Measurements from ENCODE around the gene GALNT2. TPM values are rescaled to one million over a fixed set of nuclear protein-coding genes. Genes with fewer than 3 reads are reported as not detected.

GALNT2 gene
- total RNA-seq, 1 donor = 69.5 TPM

GRCh38 chr1:230057681-230058565, 9.1 kb upstream of the GALNT2 start:
- DNase-seq (ENCODE audit: low read depth) = no peak
- no peak for TF ChIP-seq CTCF (IDR thresholded peaks at IDR 0.05; ENCODE audit: insufficient read depth, low read depth, low read length)
- no peak overlapping the region for H3K4me3 ChIP-seq (ENCODE audit: low read depth, low read length)

GRCh38 chr1:230058626-230059025, 8.4 kb upstream of the GALNT2 start:
- DNase-seq (ENCODE audit: low read depth) = no peak
- TF ChIP-seq CTCF (IDR thresholded peaks at IDR 0.05; ENCODE audit: insufficient read depth, low read depth, low read length) = no peak
- no peak overlapping the region for H3K4me3 ChIP-seq (ENCODE audit: low read depth, low read length)

- DNase-seq (ENCODE audit: low read depth) = no peak
- TF ChIP-seq CTCF (IDR thresholded peaks at IDR 0.05; ENCODE audit: insufficient read depth, low read depth, low read length) = no peak
Observed at GRCh38 chr1:230061801-230062200, 5.2 kb upstream of the GALNT2 start.

GRCh38 chr1:230062521-230062920, 4.5 kb upstream of the GALNT2 start:
- no peak for DNase-seq (ENCODE audit: low read depth)
- H3K4me3 ChIP-seq (ENCODE audit: low read depth, low read length) = no peak overlapping the region
- no peak for TF ChIP-seq CTCF (IDR thresholded peaks at IDR 0.05; ENCODE audit: insufficient read depth, low read depth, low read length)

More at GRCh38 chr1:230061801-230062200, 5.2 kb upstream of the GALNT2 start:
- H3K4me3 ChIP-seq (ENCODE audit: low read depth, low read length) = no peak overlapping the region

GRCh38 chr1:230064283-230064682, 2.8 kb upstream of the GALNT2 start:
- DNase-seq (ENCODE audit: low read depth) = no peak
- H3K4me3 ChIP-seq (ENCODE audit: low read depth, low read length) = no peak overlapping the region
- no peak for TF ChIP-seq CTCF (IDR thresholded peaks at IDR 0.05; ENCODE audit: insufficient read depth, low read depth, low read length)

- TF ChIP-seq CTCF (IDR thresholded peaks at IDR 0.05; ENCODE audit: insufficient read depth, low read depth, low read length) = no peak
- DNase-seq (ENCODE audit: low read depth) = no peak
- H3K4me3 ChIP-seq (ENCODE audit: low read depth, low read length) = no peak overlapping the region
Observed at GRCh38 chr1:230065161-230065560, 1.9 kb upstream of the GALNT2 start.
